ENCODE data around the gene NHSL2. TPM values are rescaled to one million over a fixed set of nuclear protein-coding genes. Genes with fewer than 3 reads are reported as not detected.

The NHSL2 gene
- total and polyA plus RNA-seq, 4 donors: 1.4 to 9.9 (median 4.7) TPM

DNA sequence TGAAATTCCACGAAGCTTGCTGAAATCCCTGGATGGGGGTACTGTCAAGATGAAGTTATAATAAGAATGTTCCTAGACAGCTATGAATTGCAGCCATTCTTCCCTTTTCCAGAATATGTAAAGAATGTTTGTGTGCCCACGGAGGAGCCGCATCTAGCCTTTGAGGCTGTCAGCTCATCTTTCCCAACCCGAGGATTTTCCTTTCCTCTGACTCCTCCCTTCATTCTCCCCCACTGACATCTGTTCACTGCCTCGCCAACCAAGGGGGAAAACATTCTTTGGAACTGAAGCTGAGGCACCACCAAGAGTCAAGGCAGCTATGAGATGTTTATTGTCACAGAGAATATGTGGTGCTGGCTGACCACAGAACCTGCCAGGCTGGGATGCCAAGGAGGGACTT, 8.8 kb downstream of the NHSL2 start:
- H3K27me3 ChIP-seq (ENCODE audit: control insufficient read depth in 3 of 3, insufficient read depth in 3 of 3, low read length in 2 of 3): peaks cover 0 to 6% (median 4%) of the 10 kb centered on the region in 3 donors
- 61 to 89% methylated on average over 5 of the region's 5 CpGs for WGBS, 2 donors
- no peak overlapping the region for H3K9ac ChIP-seq (ENCODE audit: insufficient read depth in 1 of 2, low read length in 2 of 2)
- H3K9me3 ChIP-seq (ENCODE audit: control insufficient read depth in 4 of 4, insufficient read depth in 3 of 4, low read length in 3 of 4): peaks cover 0 to 2% (median 0%) of the 10 kb centered on the region in 4 donors
- no peak overlapping the region for H3K4me3 ChIP-seq
- no peaks in the 10 kb centered on the region for H3K36me3 ChIP-seq (ENCODE audit: control insufficient read depth in 4 of 4, insufficient read depth in 4 of 4, low read length in 4 of 4)
- ATAC-seq (ENCODE audit: insufficient read depth, low FRiP score) (no peak), DNase-seq (no peak)
- H3K27ac ChIP-seq (ENCODE audit: low read depth in 1 of 2, low read length in 1 of 2): no peak overlapping the region
- H3K4me1 ChIP-seq (ENCODE audit: control insufficient read depth in 5 of 5, insufficient read depth in 5 of 5, low read length in 5 of 5): no peaks in the 10 kb centered on the region
- no peak for TF ChIP-seq CTCF (IDR thresholded peaks at IDR 0.05; ENCODE audit: control extremely low read depth, extremely low read depth)

DNA sequence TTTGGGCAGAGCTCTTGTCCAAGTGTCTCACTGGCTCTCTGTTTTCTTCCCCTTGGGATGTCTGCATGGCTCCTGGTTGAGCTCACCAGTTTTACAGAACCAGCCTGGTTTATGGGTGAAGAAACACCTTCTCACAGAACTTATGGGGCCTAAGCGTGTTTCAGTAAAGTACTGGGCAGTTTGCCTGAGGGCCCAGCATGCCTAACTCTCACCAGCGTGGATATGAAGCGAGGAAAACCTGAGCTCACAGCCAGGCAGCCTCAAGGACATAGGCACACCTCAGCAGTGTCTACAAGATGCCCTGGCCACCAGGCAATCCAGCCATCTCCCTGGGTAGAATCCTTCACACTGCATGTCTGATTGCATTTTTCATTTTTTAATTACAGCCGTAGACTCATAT, 9.2 kb downstream of the NHSL2 start:
- ATAC-seq (ENCODE audit: insufficient read depth, low FRiP score) (no peak), DNase-seq (no peak)
- Histone ChIP-seq H3K4me1 (ENCODE audit: control insufficient read depth in 5 of 5, insufficient read depth in 5 of 5, low read length in 5 of 5) (no peaks in the 10 kb centered on the region), H3K9ac (ENCODE audit: insufficient read depth in 1 of 2, low read length in 2 of 2) (no peak overlapping the region), H3K27ac (ENCODE audit: low read depth in 1 of 2, low read length in 1 of 2) (no peak overlapping the region), H3K9me3 (ENCODE audit: control insufficient read depth in 4 of 4, insufficient read depth in 3 of 4, low read length in 3 of 4) (peaks cover 0 to 2% (median 0%) of the 10 kb centered on the region in 4 donors), H3K36me3 (ENCODE audit: control insufficient read depth in 4 of 4, insufficient read depth in 4 of 4, low read length in 4 of 4) (no peaks in the 10 kb centered on the region), H3K27me3 (ENCODE audit: control insufficient read depth in 3 of 3, insufficient read depth in 3 of 3, low read length in 2 of 3) (peaks cover 0 to 8% (median 8%) of the 10 kb centered on the region in 3 donors), H3K4me3 (no peak overlapping the region)
- 78 to 98% methylated on average over 4 of the region's 4 CpGs for WGBS, 2 donors
- TF ChIP-seq CTCF (IDR thresholded peaks at IDR 0.05; ENCODE audit: control extremely low read depth, extremely low read depth): no peak

- H3K27me3 ChIP-seq (ENCODE audit: control insufficient read depth in 3 of 3, insufficient read depth in 3 of 3, low read length in 2 of 3): peaks cover 0 to 11% (median 7%) of the 10 kb centered on the region in 3 donors
- DNase-seq (peak in 1 of 3 donors; percentile 60), ATAC-seq (ENCODE audit: insufficient read depth, low FRiP score) (no peak)
- no peak overlapping the region for H3K9ac ChIP-seq (ENCODE audit: insufficient read depth in 1 of 2, low read length in 2 of 2)
- no peak for TF ChIP-seq CTCF (IDR thresholded peaks at IDR 0.05; ENCODE audit: control extremely low read depth, extremely low read depth)
- WGBS, 2 donors: 66 to 85% methylated on average over 1 of the region's 1 CpG
- H3K36me3 ChIP-seq (ENCODE audit: control insufficient read depth in 4 of 4, insufficient read depth in 4 of 4, low read length in 4 of 4): no peaks in the 10 kb centered on the region
- no peak overlapping the region for H3K4me3 ChIP-seq
- H3K9me3 ChIP-seq (ENCODE audit: control insufficient read depth in 4 of 4, insufficient read depth in 3 of 4, low read length in 3 of 4): peaks cover 0 to 2% (median 0%) of the 10 kb centered on the region in 4 donors
- H3K27ac ChIP-seq (ENCODE audit: low read depth in 1 of 2, low read length in 1 of 2): no peak overlapping the region
- H3K4me1 ChIP-seq (ENCODE audit: control insufficient read depth in 5 of 5, insufficient read depth in 5 of 5, low read length in 5 of 5): no peaks in the 10 kb centered on the region
Measured at GRCh38 chrX:71922686-71923085, 12.0 kb downstream of the NHSL2 start.

DNA sequence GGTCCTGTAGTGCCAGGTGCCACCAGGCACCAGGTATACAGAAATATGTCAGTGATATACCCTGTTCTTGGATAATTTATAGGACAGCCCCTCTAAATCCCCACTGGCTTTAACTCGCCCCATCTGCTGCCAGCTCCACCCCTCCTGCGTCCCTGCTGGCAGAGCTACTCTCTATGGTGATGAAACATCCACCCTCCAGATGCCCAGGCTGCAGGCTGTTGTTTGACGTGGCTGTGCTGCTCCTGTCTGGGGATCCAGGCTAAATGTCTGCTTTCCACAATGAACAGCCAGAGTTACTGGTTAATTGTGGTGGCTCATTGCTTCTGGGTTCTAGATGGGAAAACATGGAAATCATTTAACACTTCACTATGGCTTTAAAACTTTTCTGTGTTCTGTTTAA, 12.9 kb downstream of the NHSL2 start:
- Histone ChIP-seq H3K9ac (ENCODE audit: insufficient read depth in 1 of 2, low read length in 2 of 2) (no peak overlapping the region), H3K36me3 (ENCODE audit: control insufficient read depth in 4 of 4, insufficient read depth in 4 of 4, low read length in 4 of 4) (no peaks in the 10 kb centered on the region), H3K4me1 (ENCODE audit: control insufficient read depth in 5 of 5, insufficient read depth in 5 of 5, low read length in 5 of 5) (no peaks in the 10 kb centered on the region), H3K4me3 (no peak overlapping the region), H3K9me3 (ENCODE audit: control insufficient read depth in 4 of 4, insufficient read depth in 3 of 4, low read length in 3 of 4) (peaks cover 0 to 2% (median 0%) of the 10 kb centered on the region in 4 donors), H3K27me3 (ENCODE audit: control insufficient read depth in 3 of 3, insufficient read depth in 3 of 3, low read length in 2 of 3) (peaks cover 5 to 11% (median 7%) of the 10 kb centered on the region in 3 donors), H3K27ac (ENCODE audit: low read depth in 1 of 2, low read length in 1 of 2) (no peak overlapping the region)
- no peak for TF ChIP-seq CTCF (IDR thresholded peaks at IDR 0.05; ENCODE audit: control extremely low read depth, extremely low read depth)
- DNase-seq: no peak
- WGBS, 2 donors: 54 to 83% methylated on average over 3 of the region's 3 CpGs
- no peak for ATAC-seq (ENCODE audit: insufficient read depth, low FRiP score)
